ENCODE data around the gene FAAH.

Gene FAAH

GRCh38 chr1:46449223-46450159, 55.4 kb downstream of the FAAH start:
- no peak for DNase-seq (ENCODE audit: low read depth)

- no peak for DNase-seq (ENCODE audit: low read depth)
These were observed 56.0 kb downstream of the FAAH start for GRCh38 chr1:46450160-46450517.

GRCh38 chr1:46451948-46452930, 58.1 kb downstream of the FAAH start:
- no peak for DNase-seq (ENCODE audit: low read depth)

- DNase-seq (ENCODE audit: low read depth): no peak
These were observed 58.8 kb downstream of the FAAH start for GRCh38 chr1:46452931-46453325.

DNA sequence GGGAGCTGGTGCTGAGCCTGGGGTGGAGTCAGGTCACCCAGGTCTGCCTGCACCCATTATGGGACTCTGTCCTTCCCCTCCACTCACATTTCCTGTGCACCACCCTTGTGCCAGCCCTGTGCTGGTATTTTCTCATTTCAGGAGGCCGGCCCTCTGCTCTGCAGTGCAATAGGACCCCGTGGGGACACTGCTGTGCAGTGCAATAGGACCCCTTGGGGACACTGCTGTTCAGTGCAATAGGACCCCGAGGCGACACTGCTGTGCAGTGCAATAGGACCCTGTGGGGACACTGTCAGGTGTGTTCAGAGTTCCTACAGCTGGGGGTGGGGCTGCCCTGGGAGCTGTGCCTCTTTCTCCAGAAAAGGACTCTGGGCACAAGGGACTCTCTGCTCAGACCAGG, 59.3 kb downstream of the FAAH start:
- DNase-seq (ENCODE audit: low read depth): no peak

DNA sequence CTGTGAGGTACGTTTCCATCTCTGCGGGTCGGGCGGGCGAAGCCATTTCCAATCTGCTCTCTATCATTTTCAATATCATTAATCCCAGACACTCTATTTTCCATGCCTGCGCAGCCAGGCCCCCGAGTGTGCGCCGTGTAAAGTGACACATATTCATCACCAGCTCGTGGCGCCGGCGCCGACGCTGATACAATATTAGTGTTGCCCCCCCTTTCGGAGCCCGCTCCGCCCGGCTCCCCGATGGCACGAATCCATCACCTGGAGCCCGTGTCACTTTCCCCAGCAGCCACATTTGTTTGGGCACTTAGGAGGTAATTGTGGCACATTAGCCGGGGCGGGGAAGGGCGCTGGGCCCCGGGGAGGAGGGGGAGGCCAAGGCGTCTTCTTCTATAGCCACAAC, 61.8 kb downstream of the FAAH start:
- no peak for DNase-seq (ENCODE audit: low read depth)

DNA sequence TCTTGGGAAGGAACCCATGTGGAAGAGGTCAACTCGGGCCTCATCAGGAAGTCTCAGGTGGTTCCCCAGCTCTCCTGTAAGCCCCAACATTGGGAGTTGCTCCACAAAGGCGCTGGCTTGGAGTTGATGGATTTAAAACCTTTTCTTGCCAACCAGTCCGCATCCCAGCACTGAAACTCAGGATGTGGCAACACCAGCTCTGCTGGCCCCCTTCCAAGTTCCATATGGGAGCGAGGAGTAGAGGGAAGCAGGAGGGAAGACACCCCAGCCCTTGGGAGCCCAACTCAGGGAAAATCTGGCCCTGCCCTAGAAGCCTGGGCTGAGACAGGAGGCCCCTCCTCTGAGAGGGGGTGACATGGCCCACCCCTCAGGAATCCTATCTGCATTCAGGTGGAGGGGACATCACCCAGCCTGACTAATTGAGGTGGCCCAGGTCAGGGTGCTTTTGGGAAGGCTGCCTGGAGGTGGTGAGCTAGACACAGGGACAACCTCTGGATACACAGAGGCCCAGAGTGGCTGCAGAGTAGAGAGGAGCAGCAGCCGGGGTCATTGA, 62.4 kb downstream of the FAAH start:
- DNase-seq (ENCODE audit: low read depth): no peak

DNA sequence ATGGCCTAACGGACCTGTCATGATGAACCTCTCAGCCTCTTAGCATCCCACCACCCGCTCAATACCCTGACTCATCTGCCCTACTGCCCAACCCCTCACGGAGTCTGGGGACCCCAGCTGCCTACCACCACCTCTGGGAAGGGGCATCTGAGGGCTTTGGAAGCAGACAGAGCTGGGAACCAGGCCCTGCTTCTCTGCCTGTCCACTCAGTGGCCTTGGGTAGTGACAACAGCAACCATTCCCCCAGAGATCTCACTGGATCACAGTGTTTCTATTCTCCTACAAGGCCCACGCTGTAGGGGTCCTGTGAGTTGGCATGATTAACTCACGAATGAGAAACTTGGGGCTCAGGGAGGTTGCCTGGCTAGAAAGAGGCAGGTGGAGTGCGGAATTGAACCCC, 63.1 kb downstream of the FAAH start:
- DNase-seq (ENCODE audit: low read depth): no peak

GRCh38 chr1:46458190-46458589, 64.1 kb downstream of the FAAH start:
- DNase-seq (ENCODE audit: low read depth): no peak

DNA sequence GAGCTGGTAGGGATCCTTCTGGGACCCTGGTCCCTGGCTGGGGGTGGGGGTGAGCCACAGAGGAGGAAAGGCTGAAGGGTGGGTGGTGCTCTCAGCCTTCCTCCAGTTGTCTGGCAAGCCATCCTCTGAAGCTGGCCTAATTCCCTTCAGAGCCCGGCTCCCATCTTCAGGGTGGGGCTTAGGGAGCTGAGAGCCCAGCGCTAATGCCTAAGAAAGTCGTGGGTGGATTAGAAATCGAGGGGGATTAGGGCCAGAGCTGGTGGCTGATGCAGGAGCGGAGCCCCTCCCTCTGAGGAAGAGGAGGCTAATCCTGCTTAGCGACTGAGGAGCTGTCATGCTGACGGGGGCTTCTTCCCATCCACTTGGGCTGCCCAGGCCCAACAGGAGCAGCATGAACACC, 64.7 kb downstream of the FAAH start:
- no peak for DNase-seq (ENCODE audit: low read depth)

DNA sequence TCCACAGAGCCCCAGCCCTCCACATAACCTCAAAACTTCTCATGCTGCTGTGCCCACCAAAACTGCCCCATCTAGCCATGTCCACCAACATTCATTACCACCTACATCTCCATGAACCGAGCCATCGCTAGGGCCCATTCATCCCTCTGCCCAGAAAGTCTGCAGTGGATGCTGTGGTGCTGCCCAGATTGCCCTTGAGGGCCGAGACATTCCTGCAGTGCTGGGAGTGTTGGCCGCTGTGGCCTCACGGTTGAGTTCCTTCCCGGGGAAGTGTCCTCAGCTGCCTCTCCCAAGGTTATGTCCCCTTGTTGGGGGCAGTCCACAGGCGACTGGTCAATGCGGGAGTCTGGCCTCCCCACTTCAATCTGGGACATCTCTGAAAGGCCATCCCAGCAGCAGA, 65.2 kb downstream of the FAAH start:
- no peak for DNase-seq (ENCODE audit: low read depth)

- no peak for DNase-seq (ENCODE audit: low read depth)
These were observed 67.1 kb downstream of the FAAH start for GRCh38 chr1:46461017-46461808.

DNA sequence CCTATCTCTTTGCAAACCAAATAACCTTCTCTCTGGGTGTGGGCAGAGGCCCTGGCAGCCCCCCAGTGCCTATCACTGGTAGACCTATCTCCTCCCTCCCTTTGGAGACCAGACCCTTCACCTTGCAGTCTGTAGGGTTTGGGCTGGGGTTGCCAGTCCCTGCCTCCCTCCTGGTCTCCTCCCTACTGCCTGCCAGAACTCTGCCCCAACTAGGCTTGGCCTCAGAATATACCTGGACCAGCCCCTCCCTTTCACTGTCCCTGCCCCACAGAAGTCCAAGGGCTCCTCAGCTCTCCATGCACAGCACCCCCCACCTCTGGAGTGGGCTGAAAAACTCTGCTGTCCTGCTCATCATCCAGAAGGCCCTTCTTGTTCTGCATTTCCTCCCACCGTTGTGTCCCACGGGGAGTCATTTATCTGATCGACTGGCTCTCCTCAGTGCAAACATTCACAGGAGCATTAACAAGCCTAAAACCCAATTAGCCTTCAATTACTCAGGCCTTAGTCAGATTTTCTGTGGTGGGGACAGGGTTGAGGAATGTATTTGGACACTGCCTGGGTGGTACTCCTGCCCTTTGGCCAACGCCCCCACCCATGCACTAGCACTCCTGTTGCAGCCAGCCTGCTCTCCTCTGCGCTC, 67.8 kb downstream of the FAAH start:
- no peak for DNase-seq (ENCODE audit: low read depth)

Data from stimulated activated CD8-positive, alpha-beta memory T cell treated with anti-CD3 and anti-CD28 coated beads, Interleukin-15, amount 100 ng/mL, for 24 hours (primary cell).